ENCODE data around the gene TM2D1. TPM values are rescaled to one million over a fixed set of nuclear protein-coding genes. Genes with fewer than 3 reads are reported as not detected.
"Not testable (repeated sequence)": the region's sequence is repeated elsewhere in the genome, so short reads cannot be mapped to it uniquely, and the experiment has no call there.

TM2D1 gene
- total RNA-seq, 6 donors from 2014 or later = 26.3 to 86.6 (median 49.2) TPM

- H3K36me3 ChIP-seq = no peaks in the 10 kb centered on the region
- no peaks in the 10 kb centered on the region for H3K9me3 ChIP-seq
- peak within 1 kb of the TSS; percentile 68 to 98 (median 88) for H3K4me3 ChIP-seq
- peak within 1 kb of the TSS; percentile 93 to 96 (median 94) for H3K27ac ChIP-seq
- WGBS, 2 donors = 6 to 10% methylated on average over 29 to 36 of the region's 54 CpGs
- DNase-seq (peak; percentile 84 to 94), ATAC-seq (ENCODE audit: low FRiP score in 2 of 2) (peak; percentile 83 to 95)
- TF ChIP-seq POLR2AphosphoS5 (IDR thresholded peaks at IDR 0.05) (peak; percentile 17 to 56), CTCF (IDR thresholded peaks at IDR 0.05) (no peak), POLR2A (IDR thresholded peaks at IDR 0.05) (peak in 2 of 4 donors; percentile 69 to 75), EP300 (IDR thresholded peaks at IDR 0.05) (no peak)
- H3K27me3 ChIP-seq = no peaks in the 10 kb centered on the region
- peaks cover 7 to 23% (median 13%) of the 10 kb centered on the region in 4 donors for H3K4me1 ChIP-seq
These were observed 17.0 kb upstream of the TM2D1 start, which contains the start of gene PATJ for GRCh38 chr1:61741711-61742619. Gene PATJ, plus strand, starts transcription at chr1:61742480. Its CDS starts 20,413 bp downstream, at chr1:61762893.

GRCh38 chr1:61740751-61741700, 16.1 kb upstream of the TM2D1 start:
- Histone ChIP-seq H3K36me3 (no peaks in the 10 kb centered on the region), H3K27me3 (no peaks in the 10 kb centered on the region), H3K4me3 (peak overlapping the region in 3 of 4 donors; percentile 87 to 98 (median 90)), H3K4me1 (peaks cover 7 to 17% (median 12%) of the 10 kb centered on the region in 4 donors), H3K27ac (peak overlapping the region in 3 of 4 donors; percentile 93 to 94 (median 94)), H3K9me3 (no peaks in the 10 kb centered on the region)
- no peak for TF ChIP-seq POLR2AphosphoS5 (IDR thresholded peaks at IDR 0.05)
- no peak for TF ChIP-seq CTCF (IDR thresholded peaks at IDR 0.05)
- TF ChIP-seq POLR2A (IDR thresholded peaks at IDR 0.05) = no peak
- TF ChIP-seq EP300 (IDR thresholded peaks at IDR 0.05) = no peak
- WGBS, 2 donors = 90 to 93% methylated on average over 18 to 19 of the region's 19 CpGs
- no peak for ATAC-seq (ENCODE audit: low FRiP score in 2 of 2)
- no peak for DNase-seq

DNA sequence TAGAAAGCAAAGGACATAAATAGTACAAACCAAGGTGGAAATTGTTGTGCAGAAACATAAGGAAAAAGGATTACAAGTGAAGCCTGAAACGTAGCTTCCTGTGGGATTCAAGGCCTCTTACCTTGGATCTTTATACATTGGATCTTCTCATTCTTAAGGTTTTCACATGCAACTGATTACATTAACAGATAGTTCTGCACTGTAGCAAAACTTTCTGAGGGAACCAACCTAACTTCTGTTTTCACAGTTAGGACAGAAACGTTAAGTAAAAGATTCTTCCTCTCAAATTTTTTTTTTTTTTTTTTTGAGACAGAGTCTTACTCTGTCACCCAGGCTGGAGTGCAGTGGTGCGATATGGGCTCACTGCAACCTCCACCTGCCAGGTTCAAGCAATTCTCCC, 7.8 kb upstream of the TM2D1 start:
- no peak overlapping the region for H3K4me3 ChIP-seq
- no peaks in the 10 kb centered on the region for H3K9me3 ChIP-seq
- no peaks in the 10 kb centered on the region for H3K27me3 ChIP-seq
- ATAC-seq (ENCODE audit: low FRiP score in 2 of 2) (no peak), DNase-seq (no peak)
- WGBS, 2 donors = 55 to 60% methylated on average over 3 of the region's 3 CpGs
- no peak overlapping the region for H3K27ac ChIP-seq
- no peaks in the 10 kb centered on the region for H3K4me1 ChIP-seq
- no peak for TF ChIP-seq CTCF (IDR thresholded peaks at IDR 0.05)
- no peak for TF ChIP-seq POLR2AphosphoS5 (IDR thresholded peaks at IDR 0.05)
- TF ChIP-seq EP300 (IDR thresholded peaks at IDR 0.05) = no peak
- TF ChIP-seq POLR2A (IDR thresholded peaks at IDR 0.05) = no peak
- no peaks in the 10 kb centered on the region for H3K36me3 ChIP-seq

GRCh38 chr1:61730679-61731078, 5.7 kb upstream of the TM2D1 start:
- not testable (repeated sequence) for H3K4me1 ChIP-seq; H3K9me3 ChIP-seq; H3K27ac ChIP-seq; H3K27me3 ChIP-seq; ATAC-seq (ENCODE audit: low FRiP score in 2 of 2); DNase-seq; H3K36me3 ChIP-seq; H3K4me3 ChIP-seq
- whole genome bisulfite sequencing, 2 donors = 54 to 55% methylated on average over 1 of the region's 1 CpG

GRCh38 chr1:61727544-61727943, 2.6 kb upstream of the TM2D1 start:
- Histone ChIP-seq H3K27ac (no peak overlapping the region), H3K9me3 (no peaks in the 10 kb centered on the region), H3K27me3 (no peaks in the 10 kb centered on the region), H3K4me3 (no peak overlapping the region), H3K4me1 (peaks cover 9 to 11% (median 10%) of the 10 kb centered on the region in 4 donors), H3K36me3 (peaks cover 0 to 4% (median 0%) of the 10 kb centered on the region in 4 donors)
- no peak for TF ChIP-seq EP300 (IDR thresholded peaks at IDR 0.05)
- TF ChIP-seq POLR2A (IDR thresholded peaks at IDR 0.05) = no peak
- TF ChIP-seq POLR2AphosphoS5 (IDR thresholded peaks at IDR 0.05) = no peak
- TF ChIP-seq CTCF (IDR thresholded peaks at IDR 0.05) = no peak
- 82 to 88% methylated on average over 3 of the region's 3 CpGs for WGBS, 2 donors
- DNase-seq (no peak), ATAC-seq (ENCODE audit: low FRiP score in 2 of 2) (no peak)

Measured in upper lobe of left lung (tissue), 6 donors.